Measurements from ENCODE around the gene PDCD6IP.

- no peak for TF ChIP-seq POLR2A (IDR thresholded peaks at IDR 0.05; ENCODE audit: low read depth, low read length)
- no peak for TF ChIP-seq POLR2AphosphoS5 (IDR thresholded peaks at IDR 0.05; ENCODE audit: low read depth, low read length)
- no peak for TF ChIP-seq TAF1 (IDR thresholded peaks at IDR 0.05; ENCODE audit: low read depth, low read length)
- no peak for TF ChIP-seq SPI1 (IDR thresholded peaks at IDR 0.05; ENCODE audit: low read depth, low read length)
- TF ChIP-seq POU2F2 (IDR thresholded peaks at IDR 0.05; ENCODE audit: low read depth, low read length), result no peak
- no peak for TF ChIP-seq PAX5 (IDR thresholded peaks at IDR 0.05; ENCODE audit: insufficient read depth, low read length, severe bottlenecking)
These were observed 113.3 kb downstream of the PDCD6IP start for GRCh38 chr3:33911525-33912322.
